BLaER1 treated with 17β-estradiol and CSF1 and Interleukin-3, amounts not matched to agents 10 nM and 100 nM (cell line): ENCODE measurements around the gene PERCC1.
A peak's percentile ranks its signal among the peaks of the same experiment; 100 is the strongest.

Experiments used
- H3K27ac ChIP-seq, 11 experiments: shearing (Covaris generic); formaldehyde crosslinking; 2 replicates each; pipeline ENCODE4 v1.8.1; 2022
- H3K27me3 ChIP-seq, 11 experiments: shearing (Covaris generic); formaldehyde crosslinking; 2 replicates each; pipeline ENCODE4 v1.8.1; 2022
- H3K36me3 ChIP-seq, 11 experiments: shearing (Covaris generic); formaldehyde crosslinking; 2 replicates each; pipeline ENCODE4 v1.8.1; 2022
- H3K4me1 ChIP-seq, 10 experiments: shearing (Covaris generic); formaldehyde crosslinking; 2 replicates each; pipeline ENCODE4 v1.8.1; 2022
- H3K4me2 ChIP-seq, 11 experiments: shearing (Covaris generic); formaldehyde crosslinking; 2 replicates each; pipeline ENCODE4 v1.8.1; 2022
- H3K4me3 ChIP-seq, 10 experiments: shearing (Covaris generic); formaldehyde crosslinking; 2 replicates each; pipeline ENCODE4 v1.8.1; 2022
- H3K9ac ChIP-seq, 11 experiments: shearing (Covaris generic); formaldehyde crosslinking; 2 replicates each; pipeline ENCODE4 v1.8.1; 2022
- H3K9me3 ChIP-seq, 11 experiments: shearing (Covaris generic); formaldehyde crosslinking; replicated peaks in 1 of 11; 2 replicates each; pipeline ENCODE4 v1.8.1; 2022
- H4K20me1 ChIP-seq, 11 experiments: shearing (Covaris generic); formaldehyde crosslinking; 2 replicates each; pipeline ENCODE4 v1.8.1; 2022
- Cebpa-rat ChIP-seq, 11 experiments: shearing (Covaris generic); IDR thresholded peaks; 2 replicates each; pipeline ENCODE4 v1.8.1; 2022

PERCC1 gene

GRCh38 chr16:1453316-1453715 lies 22.4 kb downstream of the PERCC1 start:
- H4K20me1 ChIP-seq = peaks cover 0 to 92% (median 10%) of the 10 kb centered on the region in 11 experiments; a peak in 14 of 22 replicates
- no peaks in the 10 kb centered on the region for H3K27me3 ChIP-seq
- H3K4me1 ChIP-seq = peaks cover under 1 to 54% (median 46%) of the 10 kb centered on the region in 10 experiments; a peak in 18 of 20 replicates
- H3K4me3 ChIP-seq = no peak overlapping the region
- peaks cover 88 to 100% (median 96%) of the 10 kb centered on the region in 11 experiments for H3K36me3 ChIP-seq
- no peak for TF ChIP-seq Cebpa-rat (IDR thresholded peaks at IDR 0.05)
- peak overlapping the region in 8 of 11 experiments; percentile 63 to 91 (median 74); a peak in 15 of 22 replicates for H3K27ac ChIP-seq
- H3K9me3 ChIP-seq = no peaks in the 10 kb centered on the region
- peak overlapping the region in 8 of 11 experiments; percentile 15 to 70 (median 60); a peak in 10 of 22 replicates for H3K9ac ChIP-seq
- H3K4me2 ChIP-seq = peak overlapping the region in 7 of 11 experiments; percentile 45 to 87 (median 77); a peak in 9 of 22 replicates

DNA sequence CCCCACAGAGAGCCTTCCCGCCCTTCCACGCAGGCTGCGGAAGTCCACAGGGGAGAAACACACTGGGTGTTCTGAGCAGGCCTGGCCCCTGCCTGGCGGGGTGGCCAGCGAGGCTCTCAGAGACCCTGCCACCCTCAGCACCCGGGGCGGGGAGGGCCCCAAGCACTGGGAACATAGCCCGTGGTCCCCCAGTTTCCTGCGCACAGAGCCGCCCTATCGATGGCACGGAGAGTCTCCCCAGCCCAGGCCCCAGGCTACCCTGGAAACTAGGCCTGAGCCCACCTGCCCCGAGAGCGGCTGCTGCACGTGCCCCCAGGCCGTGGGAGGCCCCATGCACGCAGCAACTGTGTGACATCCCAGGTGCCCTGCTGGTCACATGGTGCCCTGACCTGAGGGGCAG lies 23.7 kb downstream of the PERCC1 start:
- no peak for TF ChIP-seq Cebpa-rat (IDR thresholded peaks at IDR 0.05)
- Histone ChIP-seq H3K27ac (peak overlapping the region in 9 of 11 experiments; percentile 40 to 91 (median 73); a peak in 18 of 22 replicates), H3K4me2 (peak overlapping the region in 9 of 11 experiments; percentile 45 to 87 (median 74); a peak in 18 of 22 replicates), H3K9me3 (no peaks in the 10 kb centered on the region), H3K27me3 (no peaks in the 10 kb centered on the region), H3K4me3 (peak overlapping the region in 2 of 10 experiments; percentile 0 to 29; a peak in 2 of 20 replicates), H3K9ac (peak overlapping the region in 10 of 11 experiments; percentile 15 to 70 (median 60); a peak in 17 of 22 replicates), H3K36me3 (peaks cover 75 to 98% (median 90%) of the 10 kb centered on the region in 11 experiments), H3K4me1 (peaks cover 12 to 65% (median 58%) of the 10 kb centered on the region in 10 experiments; a peak in 19 of 20 replicates), H4K20me1 (peaks cover 0 to 92% (median 15%) of the 10 kb centered on the region in 11 experiments; a peak in 14 of 22 replicates)

GRCh38 chr16:1455190-1456171 lies 24.6 kb downstream of the PERCC1 start:
- no peak for TF ChIP-seq Cebpa-rat (IDR thresholded peaks at IDR 0.05)
- H3K27ac ChIP-seq = peak overlapping the region in 7 of 11 experiments; percentile 11 to 91 (median 73); a peak in 11 of 22 replicates
- H3K4me1 ChIP-seq = peaks cover 20 to 74% (median 68%) of the 10 kb centered on the region in 10 experiments
- peaks cover 74 to 97% (median 87%) of the 10 kb centered on the region in 11 experiments for H3K36me3 ChIP-seq
- no peaks in the 10 kb centered on the region for H3K27me3 ChIP-seq
- peaks cover 0 to 92% (median 21%) of the 10 kb centered on the region in 11 experiments; a peak in 14 of 22 replicates for H4K20me1 ChIP-seq
- no peak overlapping the region for H3K4me3 ChIP-seq
- peak overlapping the region in 9 of 11 experiments; percentile 45 to 87 (median 74); a peak in 16 of 22 replicates for H3K4me2 ChIP-seq
- no peaks in the 10 kb centered on the region for H3K9me3 ChIP-seq
- peak overlapping the region in 8 of 11 experiments; percentile 17 to 70 (median 58); a peak in 10 of 22 replicates for H3K9ac ChIP-seq

GRCh38 chr16:1456951-1457350 lies 26.1 kb downstream of the PERCC1 start:
- peaks cover 20 to 82% (median 78%) of the 10 kb centered on the region in 10 experiments for H3K4me1 ChIP-seq
- peaks cover 74 to 97% (median 87%) of the 10 kb centered on the region in 11 experiments for H3K36me3 ChIP-seq
- H3K4me2 ChIP-seq = peak overlapping the region in 7 of 11 experiments; percentile 14 to 94 (median 90); a peak in 11 of 22 replicates
- peaks cover 0 to 97% (median 23%) of the 10 kb centered on the region in 11 experiments; a peak in 14 of 22 replicates for H4K20me1 ChIP-seq
- no peak for TF ChIP-seq Cebpa-rat (IDR thresholded peaks at IDR 0.05)
- peak overlapping the region in 6 of 11 experiments; percentile 16 to 91 (median 88); a peak in 11 of 22 replicates for H3K27ac ChIP-seq
- no peaks in the 10 kb centered on the region for H3K9me3 ChIP-seq
- H3K27me3 ChIP-seq = no peaks in the 10 kb centered on the region
- no peak overlapping the region for H3K4me3 ChIP-seq
- H3K9ac ChIP-seq = peak overlapping the region in 7 of 11 experiments; percentile 16 to 80 (median 58); a peak in 9 of 22 replicates

- H3K9ac ChIP-seq = peak overlapping the region in 9 of 11 experiments; percentile 3 to 80 (median 58); a peak in 16 of 22 replicates
- peak overlapping the region in 3 of 10 experiments; percentile 13 to 27 (median 25); a peak in 3 of 20 replicates for H3K4me3 ChIP-seq
- peaks cover 20 to 82% (median 78%) of the 10 kb centered on the region in 10 experiments for H3K4me1 ChIP-seq
- H3K27ac ChIP-seq = peak overlapping the region in 8 of 11 experiments; percentile 23 to 91 (median 82); a peak in 16 of 22 replicates
- H3K36me3 ChIP-seq = peaks cover 73 to 97% (median 87%) of the 10 kb centered on the region in 11 experiments
- no peak for TF ChIP-seq Cebpa-rat (IDR thresholded peaks at IDR 0.05)
- peak overlapping the region in 10 of 11 experiments; percentile 61 to 94 (median 84); a peak in 20 of 22 replicates for H3K4me2 ChIP-seq
- no peaks in the 10 kb centered on the region for H3K27me3 ChIP-seq
- no peaks in the 10 kb centered on the region for H3K9me3 ChIP-seq
- peaks cover 0 to 98% (median 24%) of the 10 kb centered on the region in 11 experiments; a peak in 14 of 22 replicates for H4K20me1 ChIP-seq
These were observed 26.8 kb downstream of the PERCC1 start for GRCh38 chr16:1457489-1458245.

DNA sequence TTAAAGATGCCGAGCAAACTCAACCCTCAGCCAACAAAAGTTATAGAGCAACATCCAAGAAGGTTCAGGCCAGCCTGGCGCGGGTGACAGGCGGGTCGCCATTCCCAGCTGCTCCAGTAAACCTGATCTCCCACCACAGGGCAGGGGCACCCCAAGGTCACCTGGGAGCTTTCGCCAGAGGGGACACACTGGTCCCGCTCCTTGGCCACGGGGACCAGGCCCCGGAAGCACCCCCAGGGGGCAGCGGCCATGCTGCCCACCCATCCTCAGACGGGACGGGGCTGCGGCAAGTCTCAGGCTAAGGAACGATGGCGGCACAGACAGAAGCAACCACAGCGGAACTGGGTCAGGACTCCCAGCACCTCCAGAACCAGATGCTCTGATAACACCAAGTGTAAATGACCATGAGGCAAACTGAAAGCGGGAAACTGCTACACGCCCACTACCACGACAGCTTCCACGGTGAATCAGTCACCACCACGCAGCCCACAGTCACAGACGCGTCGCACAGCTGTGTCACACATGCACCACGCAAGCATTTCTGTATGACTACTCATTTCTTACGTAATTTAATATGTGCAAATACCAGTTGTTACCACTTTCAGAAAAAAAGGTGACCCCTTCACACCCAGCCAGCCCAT lies 27.6 kb downstream of the PERCC1 start:
- Histone ChIP-seq H3K36me3 (peaks cover 73 to 97% (median 87%) of the 10 kb centered on the region in 11 experiments), H3K4me2 (peak overlapping the region; percentile 46 to 94 (median 83); a peak in 21 of 22 replicates), H3K4me1 (peaks cover 20 to 81% (median 75%) of the 10 kb centered on the region in 10 experiments), H4K20me1 (peaks cover 0 to 100% (median 31%) of the 10 kb centered on the region in 11 experiments; a peak in 14 of 22 replicates), H3K27me3 (no peaks in the 10 kb centered on the region), H3K4me3 (peak overlapping the region in 3 of 10 experiments; percentile 13 to 27 (median 25); a peak in 1 of 20 replicates), H3K9me3 (no peaks in the 10 kb centered on the region), H3K9ac (peak overlapping the region in 10 of 11 experiments; percentile 35 to 80 (median 57); a peak in 18 of 22 replicates), H3K27ac (peak overlapping the region in 8 of 11 experiments; percentile 64 to 91 (median 82); a peak in 17 of 22 replicates)
- peak in 3 of 11 experiments; percentile 36 to 78 (median 37); a peak in 3 of 22 replicates for TF ChIP-seq Cebpa-rat (IDR thresholded peaks at IDR 0.05)

DNA sequence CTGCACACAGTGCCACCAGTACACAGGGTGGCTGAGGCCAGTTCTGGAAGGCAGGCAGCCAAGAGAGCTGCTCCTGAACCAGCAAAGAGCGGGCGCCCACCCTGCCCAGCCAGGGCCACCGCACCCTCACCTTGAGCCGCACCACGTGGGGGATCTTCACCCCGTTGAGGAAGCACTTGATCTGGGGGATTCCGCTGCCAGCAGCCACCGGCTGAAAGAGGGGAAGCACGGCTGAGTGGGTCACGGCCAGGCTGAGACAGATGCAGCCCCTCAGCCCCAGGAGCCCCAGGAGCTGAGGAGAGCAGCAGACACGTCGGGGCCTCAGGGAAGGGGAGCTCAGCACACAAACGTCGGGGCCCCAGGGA lies 28.1 kb downstream of the PERCC1 start:
- H3K27me3 ChIP-seq = no peaks in the 10 kb centered on the region

More for the DNA sequence above, 28.1 kb downstream of the PERCC1 start:
- no peak for TF ChIP-seq Cebpa-rat (IDR thresholded peaks at IDR 0.05)
- Histone ChIP-seq H3K9ac (peak overlapping the region; percentile 6 to 80 (median 56); a peak in 19 of 22 replicates), H3K4me1 (peaks cover 20 to 76% (median 70%) of the 10 kb centered on the region in 10 experiments), H4K20me1 (peaks cover 0 to 100% (median 36%) of the 10 kb centered on the region in 11 experiments; a peak in 15 of 22 replicates), H3K27ac (peak overlapping the region in 9 of 11 experiments; percentile 27 to 91 (median 77); a peak in 17 of 22 replicates), H3K4me2 (peak overlapping the region; percentile 46 to 94 (median 83); a peak in 21 of 22 replicates), H3K4me3 (no peak overlapping the region), H3K9me3 (no peaks in the 10 kb centered on the region), H3K36me3 (peaks cover 73 to 97% (median 87%) of the 10 kb centered on the region in 11 experiments)
